ENCODE data around the gene LDLRAD3.

The LDLRAD3 gene

DNA sequence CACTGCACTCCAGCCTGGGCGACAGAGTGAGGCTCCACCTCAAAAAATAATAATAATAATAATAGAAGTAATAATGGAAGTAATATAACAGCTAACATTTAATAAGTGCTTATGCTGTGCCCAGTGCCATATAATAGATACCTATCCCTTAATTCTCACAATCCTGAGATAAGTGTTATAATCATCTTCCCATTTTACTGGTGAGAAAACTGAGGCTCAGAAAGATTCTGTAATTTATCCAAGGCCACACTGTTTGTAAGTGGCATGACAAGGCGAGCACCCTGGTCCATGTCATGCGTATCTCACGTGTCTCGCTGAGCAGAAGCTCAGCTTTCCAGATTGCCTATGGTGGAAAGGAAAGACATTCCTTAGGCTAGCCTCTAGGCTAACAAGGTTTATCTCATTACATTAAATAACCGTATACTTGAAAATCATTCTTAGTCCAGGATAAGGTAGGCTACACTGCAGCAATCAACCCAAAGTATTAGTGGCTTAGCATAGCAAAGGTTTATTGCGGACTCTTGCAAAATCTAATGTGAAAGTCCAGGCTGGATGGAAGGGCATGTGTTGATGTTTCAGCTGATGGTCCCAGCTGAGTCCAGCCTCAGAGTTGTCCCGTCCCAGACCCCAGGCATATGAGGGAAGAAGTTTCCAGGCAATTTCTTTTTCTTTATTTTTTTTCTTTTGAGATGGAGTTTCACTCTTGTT lies 15.0 kb upstream of the LDLRAD3 start:
- DNase-seq, result no peak

GRCh38 chr11:35930466-35930865 lies 13.4 kb upstream of the LDLRAD3 start:
- DNase-seq, result no peak

DNA sequence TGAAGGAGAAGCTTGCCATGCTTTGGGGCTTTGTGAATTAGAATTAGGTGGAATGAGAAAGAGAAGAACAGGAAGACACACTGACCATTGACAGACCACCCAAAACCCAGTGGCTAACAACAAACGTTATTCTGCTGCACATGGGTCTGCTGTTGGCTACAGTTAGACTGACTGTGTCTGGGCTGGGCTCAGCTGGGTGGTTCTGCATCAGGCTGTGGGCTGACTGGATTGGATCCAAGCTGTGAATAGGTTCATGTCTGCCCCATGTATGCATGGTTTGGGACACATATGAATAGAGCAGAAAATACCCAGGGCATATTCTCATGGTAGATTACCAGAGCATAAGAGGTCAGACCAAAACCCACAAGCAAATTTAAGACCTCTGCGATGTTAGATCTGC lies 11.7 kb upstream of the LDLRAD3 start:
- no peak for DNase-seq

DNA sequence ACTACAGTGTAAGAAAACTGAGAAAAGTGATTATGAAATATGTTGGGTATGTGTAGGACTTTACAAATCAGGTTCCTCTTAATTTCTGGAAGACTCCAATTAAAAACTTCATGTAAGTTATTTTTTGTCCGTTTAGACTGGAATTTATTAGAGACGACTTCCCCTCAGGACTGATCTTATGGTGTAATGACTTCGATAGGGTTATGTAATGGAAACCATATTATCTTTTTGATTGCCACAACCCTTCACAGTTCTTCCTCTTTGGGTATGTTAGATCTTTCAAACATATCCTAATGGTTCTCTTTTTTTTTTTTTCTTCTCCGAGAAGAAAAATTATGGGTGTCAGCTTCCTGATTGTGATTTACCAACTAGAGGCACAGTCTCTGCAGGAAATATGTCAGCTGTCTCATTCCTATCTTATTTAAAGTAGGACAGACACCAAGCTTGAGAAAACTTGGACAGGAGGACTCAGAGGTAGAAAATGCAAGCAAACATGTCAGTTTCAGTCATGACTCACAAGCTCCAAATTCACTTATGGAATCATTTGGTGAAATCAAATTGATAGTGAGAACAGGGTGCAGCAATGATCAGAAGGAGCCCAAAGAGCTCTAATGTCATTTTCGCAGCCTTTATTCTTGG lies 11.1 kb upstream of the LDLRAD3 start:
- DNase-seq, result peak; percentile 98

DNA sequence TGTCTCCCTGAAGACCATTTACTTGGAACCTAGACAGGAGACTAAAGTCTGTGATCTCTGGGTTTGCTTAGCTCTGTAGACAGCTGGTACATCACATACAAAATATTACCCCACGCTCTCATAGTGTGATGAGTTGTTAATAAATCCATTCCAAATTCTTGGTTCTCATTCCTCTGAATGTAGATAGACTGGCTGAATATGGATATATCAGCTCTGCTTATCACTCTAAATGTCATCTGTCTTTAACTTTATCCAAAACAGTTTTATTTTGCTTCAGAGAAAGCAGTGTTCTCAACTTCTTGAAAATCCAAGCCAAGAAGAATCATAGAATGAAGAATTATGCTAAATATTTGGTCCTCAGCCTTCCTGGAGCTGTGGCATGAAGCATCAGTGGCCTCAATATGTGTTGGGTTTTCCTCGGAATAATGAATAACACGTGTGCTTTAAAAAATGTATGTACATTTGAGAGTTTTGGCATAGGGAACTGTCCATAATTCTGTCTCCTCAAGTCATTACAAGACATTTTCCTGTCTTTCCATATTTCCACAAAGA lies 10.5 kb upstream of the LDLRAD3 start:
- no peak for DNase-seq

DNA sequence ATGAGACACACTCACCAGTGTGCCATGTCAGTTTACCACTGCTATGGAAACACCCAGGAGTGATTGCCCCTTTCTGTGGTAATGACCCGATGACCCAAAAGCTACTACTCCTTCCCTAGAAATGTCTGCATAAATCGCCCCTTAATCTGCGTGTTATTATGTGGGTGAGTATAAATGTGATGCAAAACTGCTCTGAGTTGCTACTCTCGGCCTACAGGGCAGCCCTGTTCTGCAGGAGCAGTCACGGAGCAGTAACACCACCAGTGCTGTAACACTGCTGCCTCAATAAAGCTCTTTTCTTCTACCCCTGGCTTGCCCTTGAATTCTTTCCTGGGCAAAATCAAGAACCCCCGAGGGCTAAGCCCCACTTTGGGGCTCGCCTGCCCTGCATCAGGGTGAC lies 9.6 kb upstream of the LDLRAD3 start:
- DNase-seq, result no peak

DNA sequence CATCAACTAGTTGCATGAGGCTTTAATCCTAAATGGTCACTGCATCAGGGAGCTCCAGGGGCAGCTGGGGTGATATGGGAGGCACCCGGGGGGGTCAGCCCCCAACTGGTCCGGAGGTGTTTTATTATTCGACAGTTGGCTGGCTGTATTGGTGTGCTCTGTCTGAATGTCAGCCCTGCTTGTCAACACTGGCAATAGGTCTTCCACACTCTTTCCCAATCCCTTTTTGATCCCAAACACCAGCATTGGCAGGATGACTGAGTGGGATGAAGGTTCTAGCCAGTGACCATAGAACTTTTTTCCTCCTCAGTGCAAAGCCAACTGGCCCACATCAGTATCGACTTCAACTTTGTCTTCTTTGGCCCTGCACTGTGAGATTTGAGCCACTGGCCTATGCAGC lies 8.9 kb upstream of the LDLRAD3 start:
- no peak for DNase-seq

DNA sequence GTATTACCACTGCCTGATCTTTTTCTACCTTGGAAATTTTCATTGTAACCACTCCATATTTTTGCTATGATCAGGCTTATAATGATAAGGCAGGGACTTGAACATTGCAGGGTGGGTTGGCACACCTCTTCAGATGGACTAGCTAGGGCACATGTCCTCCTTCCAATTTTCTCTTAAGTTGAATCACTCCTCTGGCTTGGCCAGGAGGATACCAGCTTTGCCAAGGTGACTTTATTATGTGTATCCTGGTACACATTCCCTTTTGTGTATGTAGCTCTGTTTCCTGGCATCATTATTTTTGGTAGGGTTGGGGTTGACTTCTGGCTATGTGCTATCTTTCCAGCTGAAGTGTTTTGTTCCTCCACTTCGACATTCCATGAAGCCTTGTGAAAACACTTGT lies 8.5 kb upstream of the LDLRAD3 start:
- no peak for DNase-seq

GRCh38 chr11:35937111-35937510 lies 6.8 kb upstream of the LDLRAD3 start:
- DNase-seq, result no peak

- DNase-seq, result no peak
Observed at GRCh38 chr11:35937700-35938099, 6.2 kb upstream of the LDLRAD3 start.

- DNase-seq, result no peak
Observed at GRCh38 chr11:35938231-35938630, 5.6 kb upstream of the LDLRAD3 start.

DNA sequence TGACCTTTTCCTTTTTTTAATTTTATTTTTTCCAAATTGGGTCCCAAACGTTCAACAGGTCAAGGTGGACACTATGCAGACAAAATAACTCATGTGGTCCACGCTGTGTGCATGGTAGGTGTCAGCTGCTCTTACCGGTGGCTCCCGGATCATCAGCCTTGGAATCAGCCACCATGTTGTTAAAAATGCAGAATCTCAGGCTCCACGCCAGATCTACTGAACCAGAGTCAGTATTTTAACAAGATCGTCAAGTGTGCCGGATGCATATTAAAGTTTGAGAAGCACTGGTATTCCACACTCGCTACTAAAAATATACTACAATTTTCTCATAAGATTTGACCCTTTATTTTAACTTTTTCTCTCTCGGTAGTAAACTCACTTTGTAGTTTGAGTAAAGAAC lies 553 bp upstream of the LDLRAD3 start:
- no peak for DNase-seq

GRCh38 chr11:35944503-35945136 lies 758 bp downstream of the LDLRAD3 start:
- no peak for DNase-seq

GRCh38 chr11:35945137-35945518 lies 1.3 kb downstream of the LDLRAD3 start:
- no peak for DNase-seq

DNA sequence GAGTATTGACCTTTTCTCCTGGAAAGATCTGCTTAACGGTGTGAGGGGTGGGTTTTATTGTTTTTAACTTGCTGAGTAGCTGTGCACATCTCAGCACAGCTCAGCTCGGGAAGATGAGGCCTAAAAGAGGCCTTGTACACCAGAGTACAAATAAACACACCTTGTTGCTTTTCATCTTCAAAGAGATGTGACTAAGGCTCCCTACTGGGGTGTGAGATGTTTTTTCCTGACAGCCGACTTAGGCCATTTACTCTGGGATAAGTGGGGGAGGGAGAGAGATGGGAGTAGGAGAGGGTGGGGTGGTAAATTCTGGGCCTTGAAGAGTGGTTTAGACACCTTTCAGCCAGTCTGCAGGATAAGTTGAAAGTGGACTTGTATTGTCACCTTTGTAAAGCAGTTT lies 2.9 kb downstream of the LDLRAD3 start:
- no peak for DNase-seq

DNA sequence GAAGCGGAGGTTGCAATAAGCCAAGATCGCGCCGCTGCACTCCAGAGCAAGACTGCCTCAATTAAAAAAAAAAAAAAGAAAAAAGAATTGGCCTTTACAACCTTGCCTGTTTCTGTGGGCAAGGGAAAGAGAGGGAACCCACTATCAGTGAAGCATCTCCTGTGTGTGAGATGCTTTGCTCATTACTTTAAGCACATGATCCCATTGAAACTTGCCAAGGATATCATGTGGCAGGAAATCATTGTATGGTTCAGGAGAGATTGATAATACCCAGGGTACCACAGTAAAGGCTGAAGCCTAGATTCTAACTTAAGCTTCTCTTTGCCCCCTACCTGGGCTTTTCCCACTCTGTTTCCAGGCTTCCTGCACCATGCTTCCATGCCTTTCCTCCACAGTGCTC lies 3.6 kb downstream of the LDLRAD3 start:
- DNase-seq, result no peak

GRCh38 chr11:35949242-35949641 lies 5.4 kb downstream of the LDLRAD3 start:
- DNase-seq, result no peak

GRCh38 chr11:35950082-35950481 lies 6.2 kb downstream of the LDLRAD3 start:
- no peak for DNase-seq

DNA sequence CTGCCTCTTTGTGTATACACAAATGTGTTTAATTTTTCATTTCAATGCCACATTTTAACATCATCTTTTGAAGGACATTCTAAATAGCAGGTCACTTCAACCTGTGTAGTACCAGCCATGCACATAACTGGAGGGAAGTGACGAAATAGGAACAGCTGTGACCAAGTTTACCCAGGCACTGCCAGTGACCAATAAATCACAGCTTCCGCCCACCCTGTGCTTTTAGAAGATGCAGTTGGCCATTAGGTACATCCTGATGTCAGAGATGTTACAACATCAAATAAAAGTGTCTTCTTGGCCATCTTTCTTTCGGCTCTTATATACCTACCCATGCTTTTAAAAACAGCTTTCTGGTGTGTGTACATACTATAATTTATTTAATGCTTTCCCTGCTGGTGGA lies 7.8 kb downstream of the LDLRAD3 start:
- DNase-seq, result peak; percentile 32

GRCh38 chr11:35953081-35953760 lies 9.4 kb downstream of the LDLRAD3 start:
- DNase-seq, result no peak

GRCh38 chr11:35954205-35954604 lies 10.3 kb downstream of the LDLRAD3 start:
- no peak for DNase-seq

DNA sequence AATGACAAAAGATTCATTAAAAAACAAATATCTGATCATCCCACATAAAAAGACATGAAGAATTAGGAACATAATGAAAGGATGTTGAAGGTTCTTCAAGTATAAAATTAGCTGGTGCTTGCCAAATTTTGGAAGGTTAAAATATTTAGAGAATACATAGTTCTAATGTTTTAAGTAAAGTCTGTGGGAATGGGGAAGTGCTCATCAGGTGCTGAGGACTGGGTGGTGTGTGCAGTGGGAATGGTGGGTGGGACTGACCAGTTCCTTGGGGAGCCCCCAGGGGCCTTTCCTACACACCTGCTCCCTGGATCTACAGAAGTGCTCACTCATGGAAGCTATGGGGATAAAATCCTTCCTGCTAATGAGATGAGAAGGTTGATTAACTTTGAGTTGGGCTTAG lies 11.8 kb downstream of the LDLRAD3 start:
- DNase-seq, result no peak

GRCh38 chr11:35962369-35963138 lies 18.7 kb downstream of the LDLRAD3 start:
- DNase-seq, result no peak

All from MV-4-11 (cell line).